ENCODE results near the gene ZFYVE16.
A peak's percentile ranks its signal among the peaks of the same experiment; 100 is the strongest.

Gene ZFYVE16

GRCh38 chr5:80487829-80488721 is 80.2 kb downstream of the ZFYVE16 start, which contains the start of gene FAM151B:
Gene FAM151B, plus strand, starts transcription at chr5:80488100. Its CDS starts 24 bp downstream, at chr5:80488124.
- DNase-seq (ENCODE audit: low read depth in 2 of 2): peak; percentile 63 to 73

GRCh38 chr5:80491296-80491695 is 83.4 kb downstream of the ZFYVE16 start:
- no peak for DNase-seq (ENCODE audit: low read depth in 2 of 2)

GRCh38 chr5:80492741-80493140 is 84.9 kb downstream of the ZFYVE16 start:
- no peak for DNase-seq (ENCODE audit: low read depth in 2 of 2)

GRCh38 chr5:80493443-80493842 is 85.6 kb downstream of the ZFYVE16 start:
- DNase-seq (ENCODE audit: low read depth in 2 of 2): peak; percentile 13 to 15

- no peak for DNase-seq (ENCODE audit: low read depth in 2 of 2)
These were observed 88.0 kb downstream of the ZFYVE16 start for GRCh38 chr5:80495891-80496290.

GRCh38 chr5:80502800-80503199 is 94.9 kb downstream of the ZFYVE16 start:
- no peak for DNase-seq (ENCODE audit: low read depth in 2 of 2)

GRCh38 chr5:80503641-80504040 is 95.8 kb downstream of the ZFYVE16 start:
- no peak for DNase-seq (ENCODE audit: low read depth in 2 of 2)

GRCh38 chr5:80504833-80505232 is 97.0 kb downstream of the ZFYVE16 start:
- no peak for DNase-seq (ENCODE audit: low read depth in 2 of 2)

- no peak for DNase-seq (ENCODE audit: low read depth in 2 of 2)
These were observed 99.8 kb downstream of the ZFYVE16 start for GRCh38 chr5:80507663-80508062.

- DNase-seq (ENCODE audit: low read depth in 2 of 2): no peak
These were observed 101.0 kb downstream of the ZFYVE16 start for GRCh38 chr5:80508844-80509243.

- DNase-seq (ENCODE audit: low read depth in 2 of 2): no peak
These were observed 101.5 kb downstream of the ZFYVE16 start for GRCh38 chr5:80509362-80509761.

GRCh38 chr5:80516826-80517225 is 109.0 kb downstream of the ZFYVE16 start:
- DNase-seq (ENCODE audit: low read depth in 2 of 2): peak; percentile 3 to 10

All from fibroblast of skin of left quadriceps (primary cell).